Stimulated activated CD4-positive, alpha-beta T cell treated with anti-CD3 and anti-CD28 coated beads, Interleukin-1b, Interleukin-23, amount 100 ng/mL, for 1 hour (primary cell): ENCODE measurements around the gene SLC6A13.
"Not testable (repeated sequence)": the region's sequence is repeated elsewhere in the genome, so short reads cannot be mapped to it uniquely, and the experiment has no call there.

Source experiments
- DNase-seq, 2 donors: peaks; one replicate each; pipeline ENCODE4 v3.0.0-alpha.2; 2020; ENCODE audit warnings: low read depth in 2 of 2

Gene SLC6A13

GRCh38 chr12:262817-263216 is at the start of gene SLC6A13:
Gene SLC6A13 (minus strand): TSS chr12:262836. CDS start chr12:260052, 2,784 bp downstream.
- DNase-seq, result no peak

- DNase-seq, result no peak
These were observed 45.9 kb upstream of the SLC6A13 start for GRCh38 chr12:308511-308910.

- DNase-seq, result no peak
These were observed 44.8 kb upstream of the SLC6A13 start for GRCh38 chr12:307406-307805.

GRCh38 chr12:304805-305204 is 42.2 kb upstream of the SLC6A13 start:
- DNase-seq, result no peak

- DNase-seq, result not testable (repeated sequence)
These were observed 40.1 kb upstream of the SLC6A13 start for GRCh38 chr12:302766-303165.

- not testable (repeated sequence) for DNase-seq
These were observed 37.5 kb upstream of the SLC6A13 start for GRCh38 chr12:300166-300565.

GRCh38 chr12:299511-299910 is 36.9 kb upstream of the SLC6A13 start:
- DNase-seq, result not testable (repeated sequence)

GRCh38 chr12:298059-298458 is 35.4 kb upstream of the SLC6A13 start:
- not testable (repeated sequence) for DNase-seq

- DNase-seq, result no peak
These were observed 32.5 kb upstream of the SLC6A13 start for GRCh38 chr12:295132-295531.

- DNase-seq, result no peak
These were observed 30.6 kb upstream of the SLC6A13 start for GRCh38 chr12:293199-293598.

GRCh38 chr12:292186-292585 is 29.6 kb upstream of the SLC6A13 start:
- no peak for DNase-seq

- no peak for DNase-seq
These were observed 28.6 kb upstream of the SLC6A13 start for GRCh38 chr12:291153-291723.

GRCh38 chr12:288687-289086 is 26.1 kb upstream of the SLC6A13 start:
- no peak for DNase-seq

- DNase-seq, result no peak
These were observed 24.1 kb upstream of the SLC6A13 start for GRCh38 chr12:286531-287300.

GRCh38 chr12:278046-278445 is 15.4 kb upstream of the SLC6A13 start:
- DNase-seq, result no peak

GRCh38 chr12:275812-276211 is 13.2 kb upstream of the SLC6A13 start:
- DNase-seq, result no peak

GRCh38 chr12:273382-273781 is 10.7 kb upstream of the SLC6A13 start:
- no peak for DNase-seq

- no peak for DNase-seq
These were observed 10.3 kb upstream of the SLC6A13 start for GRCh38 chr12:272942-273341.

- no peak for DNase-seq
These were observed 8.5 kb upstream of the SLC6A13 start for GRCh38 chr12:271161-271560.

GRCh38 chr12:269191-269590 is 6.6 kb upstream of the SLC6A13 start:
- DNase-seq, result no peak

- DNase-seq, result no peak
These were observed 5.8 kb upstream of the SLC6A13 start for GRCh38 chr12:268483-268840.

- no peak for DNase-seq
These were observed 5.2 kb upstream of the SLC6A13 start for GRCh38 chr12:267581-268482.

GRCh38 chr12:265096-265495 is 2.5 kb upstream of the SLC6A13 start:
- no peak for DNase-seq
